ENCODE measurements around the gene FAM20B.
"Not testable (repeated sequence)": the region's sequence is repeated elsewhere in the genome, so short reads cannot be mapped to it uniquely, and the experiment has no call there.

FAM20B gene

DNA sequence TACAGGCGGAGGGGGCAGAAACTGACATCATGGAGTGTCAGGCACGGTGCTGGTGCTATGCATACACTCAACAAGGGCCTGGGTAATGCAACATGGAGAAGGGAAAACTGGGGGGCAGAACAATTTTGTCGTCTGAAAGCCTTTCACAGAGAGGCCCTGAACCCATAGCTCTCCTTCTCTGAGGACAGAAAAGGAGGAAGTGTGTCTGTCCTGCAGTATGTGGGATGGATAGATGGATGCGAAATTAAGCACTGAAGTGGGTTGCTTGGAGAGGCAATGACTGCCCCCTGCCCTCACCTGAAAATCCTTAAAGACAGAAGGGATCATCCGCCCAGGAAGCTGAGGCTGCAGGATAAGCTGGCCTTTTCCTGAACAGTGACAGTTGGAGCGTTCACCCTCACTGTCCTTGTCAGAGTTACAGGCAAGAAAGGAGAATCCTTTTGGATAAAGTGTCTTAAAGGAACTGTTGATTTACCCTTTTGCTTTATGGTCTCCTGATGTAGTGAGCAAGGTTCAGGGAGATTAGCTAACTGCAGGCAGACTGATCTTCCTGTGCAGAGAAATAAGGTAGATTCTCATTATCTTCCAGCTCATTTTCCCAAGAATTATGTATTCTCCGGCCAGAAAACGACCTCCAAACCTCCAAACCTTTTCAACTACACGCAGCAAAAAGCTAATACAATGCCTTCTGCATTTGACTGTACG, 1.6 kb upstream of the FAM20B start:
- no peak for DNase-seq (ENCODE audit: low read depth in 2 of 2)

GRCh38 chr1:179025975-179026812, 500 bp downstream of the FAM20B start:
- DNase-seq (ENCODE audit: low read depth in 2 of 2): peak; percentile 58 to 61

- DNase-seq (ENCODE audit: low read depth in 2 of 2): no peak
Observed at GRCh38 chr1:179026813-179027669, 1.3 kb downstream of the FAM20B start.

- no peak for DNase-seq (ENCODE audit: low read depth in 2 of 2)
Observed at GRCh38 chr1:179029321-179029759, 3.6 kb downstream of the FAM20B start.

- no peak for DNase-seq (ENCODE audit: low read depth in 2 of 2)
Observed at GRCh38 chr1:179030130-179030529, 4.4 kb downstream of the FAM20B start.

- DNase-seq (ENCODE audit: low read depth in 2 of 2): no peak
Observed at GRCh38 chr1:179030683-179031082, 5.0 kb downstream of the FAM20B start.

DNA sequence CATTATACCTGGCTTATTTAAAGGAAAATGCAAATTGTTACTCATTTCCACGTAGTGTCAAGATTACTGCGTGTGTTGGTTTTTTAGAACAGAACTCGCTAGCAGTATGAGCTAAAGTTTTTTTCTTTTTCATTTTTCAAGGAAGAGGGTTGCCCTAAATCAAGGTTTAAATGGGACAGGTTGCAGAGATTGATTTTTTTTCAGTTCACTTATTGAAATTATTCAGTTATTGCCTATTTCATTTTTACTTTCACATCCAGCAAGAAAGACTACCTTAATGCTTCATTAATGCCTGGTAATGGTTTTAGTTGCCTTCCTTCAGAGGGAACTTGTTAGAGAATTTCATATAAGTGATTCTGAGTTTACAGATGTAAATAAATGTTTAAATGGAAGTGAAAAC, 5.6 kb downstream of the FAM20B start:
- DNase-seq (ENCODE audit: low read depth in 2 of 2): no peak

- no peak for DNase-seq (ENCODE audit: low read depth in 2 of 2)
Observed at GRCh38 chr1:179031855-179032513, 6.3 kb downstream of the FAM20B start.

DNA sequence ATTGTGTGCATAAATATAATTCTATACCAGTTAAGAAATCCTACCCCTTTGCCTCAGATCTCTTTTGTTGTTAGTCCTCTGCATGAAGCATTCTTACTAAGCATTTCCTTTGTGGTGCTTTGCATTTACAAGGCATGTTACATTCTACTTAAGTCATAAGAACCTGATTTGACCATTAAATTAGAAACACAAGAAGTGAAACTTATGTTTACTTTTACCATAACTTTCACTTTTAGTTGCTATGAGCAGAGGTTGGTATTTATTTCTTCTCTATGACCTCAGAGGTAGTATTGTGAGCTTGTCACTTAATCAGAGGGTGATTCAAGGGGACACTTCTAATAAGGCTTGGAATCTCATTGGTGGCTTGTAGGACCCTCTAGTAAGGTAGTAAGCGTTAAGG, 9.0 kb downstream of the FAM20B start:
- no peak for DNase-seq (ENCODE audit: low read depth in 2 of 2)

DNA sequence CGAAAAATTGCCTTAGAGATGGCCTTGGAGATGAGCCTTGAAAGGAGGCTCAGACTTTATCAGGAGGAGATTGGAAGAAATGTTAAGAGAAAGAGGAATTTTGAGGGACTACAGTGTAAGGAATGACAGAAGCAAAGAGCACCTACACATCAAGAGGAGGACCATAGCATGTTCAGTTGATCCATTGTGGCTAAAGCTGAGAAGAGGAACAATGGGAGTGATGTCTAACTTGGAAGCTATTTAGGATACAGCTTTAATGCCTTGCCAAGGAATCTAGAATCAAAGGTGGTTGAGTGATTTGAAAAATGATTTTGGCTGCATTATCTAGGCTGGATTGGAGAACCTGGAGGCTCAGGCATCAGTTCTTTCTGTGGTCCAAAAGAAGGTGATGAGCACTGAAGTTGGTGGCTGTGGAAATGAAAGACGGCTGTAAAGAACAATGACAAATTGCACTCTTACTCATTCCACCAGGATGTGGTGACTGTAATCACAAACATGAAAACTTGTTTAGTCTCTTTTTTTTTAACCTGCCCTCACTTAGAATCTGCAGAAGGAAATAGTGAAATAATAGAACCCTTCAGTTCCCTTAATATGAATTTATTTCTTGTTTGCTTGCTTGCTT, 11.3 kb downstream of the FAM20B start:
- peak in 1 of 2 donors; percentile 13 for DNase-seq (ENCODE audit: low read depth in 2 of 2)

- no peak for DNase-seq (ENCODE audit: low read depth in 2 of 2)
Observed at GRCh38 chr1:179038528-179039281, 13.0 kb downstream of the FAM20B start.

- not testable (repeated sequence) for DNase-seq (ENCODE audit: low read depth in 2 of 2)
Observed at GRCh38 chr1:179039502-179040174, 13.9 kb downstream of the FAM20B start.

DNA sequence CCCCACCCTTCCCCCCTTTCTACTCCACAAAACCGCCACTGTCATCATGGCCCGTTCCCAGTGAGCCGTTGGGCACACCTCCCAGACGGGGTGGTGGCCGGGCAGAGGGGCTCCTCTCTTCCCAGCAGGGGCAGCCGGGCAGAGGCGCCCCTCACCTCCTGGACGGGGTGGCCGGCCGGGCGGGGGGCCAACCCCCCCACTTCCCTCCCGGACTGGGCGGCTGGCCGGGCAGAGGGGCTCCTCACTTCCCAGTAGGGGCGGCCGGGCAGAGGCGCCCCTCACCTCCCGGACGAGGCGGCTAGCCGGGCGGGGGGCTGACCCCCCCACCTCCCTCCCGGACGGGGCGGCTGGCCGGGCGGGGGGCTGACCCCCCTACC, 14.5 kb downstream of the FAM20B start:
- not testable (repeated sequence) for DNase-seq (ENCODE audit: low read depth in 2 of 2)

DNA sequence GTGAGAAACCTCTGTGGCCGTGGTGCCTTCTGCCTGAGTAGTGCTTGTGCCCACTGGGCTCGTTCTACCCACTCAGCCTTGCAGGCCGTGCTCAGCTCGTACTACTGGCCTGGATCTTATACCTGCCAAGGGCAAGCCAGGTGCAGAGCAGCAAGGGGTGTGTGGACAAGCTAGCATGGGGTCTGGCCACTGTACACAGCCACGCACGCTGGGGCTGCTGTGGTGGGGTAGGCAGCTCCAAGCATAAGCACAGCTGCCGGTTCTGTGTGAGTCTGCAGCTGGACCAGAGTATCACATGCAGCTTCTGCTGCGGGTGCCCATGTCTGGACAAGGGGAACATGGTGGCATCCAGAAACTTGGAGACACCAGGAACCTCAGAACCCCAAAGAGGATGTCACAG, 16.4 kb downstream of the FAM20B start:
- no peak for DNase-seq (ENCODE audit: low read depth in 2 of 2)

DNA sequence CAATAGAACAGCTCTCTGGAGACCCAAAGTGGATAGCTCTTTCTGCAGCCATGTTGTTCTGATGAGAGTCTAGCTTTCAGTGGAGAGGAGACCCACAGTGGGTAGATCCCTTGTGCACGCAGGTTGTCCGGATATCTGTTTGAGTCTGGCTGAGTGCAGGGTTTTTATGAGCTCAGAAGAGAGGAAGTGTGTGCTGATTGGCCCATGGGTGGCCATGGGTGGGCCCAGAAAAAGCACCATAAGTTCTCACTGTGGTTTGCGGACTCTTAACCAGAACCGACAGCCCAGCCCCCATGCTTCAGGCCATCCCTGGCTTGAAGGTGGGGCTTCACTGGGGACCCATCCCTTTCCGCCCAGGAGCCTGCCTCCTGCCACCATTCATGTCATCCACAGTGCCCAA, 17.0 kb downstream of the FAM20B start:
- no peak for DNase-seq (ENCODE audit: low read depth in 2 of 2)

GRCh38 chr1:179043266-179043665, 17.6 kb downstream of the FAM20B start:
- no peak for DNase-seq (ENCODE audit: low read depth in 2 of 2)

DNA sequence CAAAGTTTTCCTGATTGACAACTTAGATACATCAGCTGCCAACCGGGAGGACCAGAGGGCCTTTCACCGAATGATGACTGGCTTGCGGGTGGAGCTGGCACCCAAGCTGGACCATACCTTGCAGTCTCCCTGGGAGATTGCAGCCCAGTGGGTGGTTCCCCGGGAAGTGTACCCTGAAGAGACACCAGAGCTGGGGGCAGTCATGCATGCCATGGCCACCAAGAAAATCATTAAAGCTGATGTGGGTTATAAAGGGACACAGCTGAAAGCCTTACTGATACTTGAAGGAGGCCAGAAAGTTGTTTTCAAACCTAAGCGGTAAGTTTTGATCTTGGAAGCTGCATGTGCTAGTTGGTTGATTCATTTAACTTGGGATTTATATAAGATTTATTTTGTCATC, 18.2 kb downstream of the FAM20B start:
- DNase-seq (ENCODE audit: low read depth in 2 of 2): no peak

- no peak for DNase-seq (ENCODE audit: low read depth in 2 of 2)
Observed at GRCh38 chr1:179046808-179047635, 21.3 kb downstream of the FAM20B start.

- no peak for DNase-seq (ENCODE audit: low read depth in 2 of 2)
Observed at GRCh38 chr1:179047636-179047997, 21.9 kb downstream of the FAM20B start.
